PC-9 (cell line): ENCODE data around the gene CRELD1. TPM values are rescaled to one million over a fixed set of nuclear protein-coding genes. Genes with fewer than 3 reads are reported as not detected.

Source experiments
- BruUV-seq: library from RNA; stranded (reverse); fragments of 400-500 nt; replicated peaks from 2 replicates; lab custom pipeline; 2021; lab: Mats Ljungman, UMichigan
- CTCF ChIA-PET: fragments of 300-600 bp; sonication (Branson Sonifier 250); formaldehyde crosslinking; loops from one replicate; lab custom pipeline; 2022; ENCODE audit warnings: antibody characterized with exemption; lab: Charles Lee
- POLR2A ChIA-PET: fragments of 300-600 bp; sonication (Branson Sonifier 250); formaldehyde crosslinking; loops from one replicate; lab custom pipeline; 2022; ENCODE audit warnings: antibody characterized with exemption; ENCODE audit not compliant: unreplicated experiment; lab: Charles Lee
- DNase-seq, 2 experiments: peaks; one replicate each; pipeline versions ENCODE4 v3.0.0 to v3.0.0-alpha.2; 2015 to 2022; ENCODE audit warnings: mixed read lengths in 1 of 2
- H2AFZ ChIP-seq: fragments of 200-600 bp; sonication (generic); 2 replicates; pipeline ENCODE4 v1.8.1; 2017; ENCODE audit warnings: antibody characterized with exemption
- H3F3A ChIP-seq: fragments of 200-600 bp; sonication (generic); 2 replicates; pipeline ENCODE4 v1.8.1; 2017; ENCODE audit warnings: antibody characterized with exemption, mild to moderate bottlenecking, low read depth; ENCODE audit not compliant: insufficient read depth
- H3K27ac ChIP-seq: fragments of 200-600 bp; sonication (generic); 2 replicates; pipeline ENCODE4 v1.6.1; 2016; ENCODE audit warnings: mixed run types
- H3K27me3 ChIP-seq: fragments of 200-600 bp; sonication (generic); 2 replicates; pipeline ENCODE4 v1.6.1; 2016; ENCODE audit warnings: low read depth, mixed run types; ENCODE audit not compliant: insufficient read depth
- H3K36me3 ChIP-seq: fragments of 200-600 bp; sonication (generic); 2 replicates; pipeline ENCODE4 v1.6.1; 2016; ENCODE audit warnings: low read depth, mixed run types
- H3K4me1 ChIP-seq: fragments of 200-600 bp; sonication (generic); replicated peaks from 2 replicates; pipeline ENCODE4 v1.6.1; 2016; ENCODE audit warnings: mixed run types; ENCODE audit not compliant: insufficient read depth
- H3K4me2 ChIP-seq: fragments of 200-600 bp; sonication (generic); 2 replicates; pipeline ENCODE4 v1.6.1; 2017; ENCODE audit warnings: mixed run types
- H3K4me3 ChIP-seq: fragments of 200-600 bp; sonication (generic); 2 replicates; pipeline ENCODE4 v1.6.1; 2016; ENCODE audit warnings: mixed run types
- H3K79me2 ChIP-seq: fragments of 200-600 bp; sonication (generic); 2 replicates; pipeline ENCODE4 v1.6.1; 2017; ENCODE audit warnings: low read depth, mixed run types
- H3K9me2 ChIP-seq: fragments of 200-600 bp; sonication (generic); 2 replicates; pipeline ENCODE4 v1.8.1; 2017; ENCODE audit warnings: mild to moderate bottlenecking; ENCODE audit not compliant: insufficient read depth
- H3K9me3 ChIP-seq: fragments of 200-600 bp; sonication (generic); 2 replicates; pipeline ENCODE4 v1.8.1; 2016; ENCODE audit warnings: low read depth; ENCODE audit not compliant: insufficient read depth
- H4K20me1 ChIP-seq: fragments of 200-600 bp; sonication (generic); 2 replicates; pipeline ENCODE4 v1.8.1; 2017; ENCODE audit not compliant: insufficient read depth
- CTCF ChIP-seq: fragments of 200-600 bp; sonication (generic); conservative IDR thresholded peaks from 2 replicates; pipeline ENCODE4 v1.6.1; 2017; ENCODE audit warnings: mixed run types, antibody characterized with exemption, mild to moderate bottlenecking, moderate library complexity
- EZH2 ChIP-seq: fragments of 200-600 bp; sonication (generic); IDR thresholded peaks from 2 replicates; pipeline ENCODE4 v1.8.0; 2017; ENCODE audit warnings: antibody characterized with exemption, low read depth
- intact Hi-C: fragments of 100-400 bp; cut with micrococcal nuclease; formaldehyde crosslinking; loops from one replicate; pipeline ENCODE4 v1.10.0; 2022; ENCODE audit not compliant: unreplicated experiment
- total RNA-seq: library from RNA; stranded (reverse); gene quantifications from 2 replicates; pipeline ENCODE4 v1.2.3, GENCODE V29; 2021

Gene CRELD1
- total RNA-seq, 1 experiment from 2014 or later, result 30.7 TPM

DNA sequence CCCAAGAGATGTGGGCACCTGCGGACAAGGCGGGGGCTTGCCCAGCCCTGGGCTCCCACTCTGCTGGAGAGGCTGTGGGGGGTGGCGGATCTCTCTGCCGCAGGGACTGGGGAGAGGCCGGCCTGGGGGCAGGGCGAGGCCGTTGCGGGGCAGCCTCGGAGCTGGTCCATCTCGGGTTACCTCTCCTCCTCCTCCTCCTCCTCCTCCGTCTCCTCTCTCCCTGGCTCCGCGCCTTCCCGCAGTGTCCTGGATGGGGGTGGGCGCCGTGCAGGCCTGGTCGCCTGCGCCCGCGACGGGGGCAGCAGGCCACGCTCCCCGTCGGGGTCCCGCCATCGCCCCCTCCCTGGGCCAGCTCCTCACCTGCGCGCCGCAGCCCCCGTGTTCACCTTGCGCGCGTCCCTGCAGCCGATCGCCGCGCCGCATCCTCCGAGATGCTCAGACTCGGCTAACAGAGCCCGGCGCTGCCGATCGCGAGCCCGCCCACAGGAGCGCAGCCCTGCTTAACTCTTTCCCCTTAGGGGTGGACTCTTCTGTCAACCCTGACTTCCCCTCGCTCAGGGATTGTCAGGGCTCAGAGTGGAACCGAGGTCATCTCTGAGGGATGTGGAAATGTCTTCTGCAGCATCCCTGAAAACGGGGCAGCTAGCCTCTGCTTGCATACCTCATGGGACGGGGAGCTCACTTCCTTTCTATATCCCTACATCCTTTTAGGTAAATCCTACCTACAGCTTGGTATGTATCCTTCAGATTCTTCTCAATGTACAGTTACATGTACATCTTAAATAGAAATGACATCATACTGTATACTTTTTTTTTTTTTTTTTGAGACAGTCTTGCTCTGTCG, 18.6 kb downstream of the CRELD1 start, which contains the start of gene PRRT3:
PRRT3 (minus strand) TSS at position 447 of the 844 bp plus-strand sequence. CDS start 2,293 bp downstream, outside the sequence.
- no peak within 1 kb of the TSS for H3K27ac ChIP-seq
- no peak within 1 kb of the TSS for H3K4me2 ChIP-seq
- no TSS peak for BruUV-seq
- peaks cover 12% of the 10 kb centered on the region; the same call in 1 of the 2 replicates for H3F3A ChIP-seq
- CTCF ChIA-PET, result no interaction called here
- peaks cover 21% of the 10 kb centered on the region for H3K4me1 ChIP-seq
- H3K9me3 ChIP-seq, result no peaks in the 10 kb centered on the region
- DNase-seq, result no peak
- POLR2A ChIA-PET, result no interaction called here
- intact Hi-C loops, result no loop called here
- H3K4me3 ChIP-seq, result no peak within 1 kb of the TSS
- H3K27me3 ChIP-seq, result no peaks in the 10 kb centered on the region
- H3K79me2 ChIP-seq, result peaks cover 6% of the 10 kb centered on the region; the same call in 1 of the 2 replicates
- TF ChIP-seq CTCF (no peak), EZH2 (no peak)
- no peaks in the 10 kb centered on the region for H3K9me2 ChIP-seq
- no peaks in the 10 kb centered on the region for H4K20me1 ChIP-seq
- no peak within 1 kb of the TSS for H2AFZ ChIP-seq
- H3K36me3 ChIP-seq, result no peaks in the 10 kb centered on the region

DNA sequence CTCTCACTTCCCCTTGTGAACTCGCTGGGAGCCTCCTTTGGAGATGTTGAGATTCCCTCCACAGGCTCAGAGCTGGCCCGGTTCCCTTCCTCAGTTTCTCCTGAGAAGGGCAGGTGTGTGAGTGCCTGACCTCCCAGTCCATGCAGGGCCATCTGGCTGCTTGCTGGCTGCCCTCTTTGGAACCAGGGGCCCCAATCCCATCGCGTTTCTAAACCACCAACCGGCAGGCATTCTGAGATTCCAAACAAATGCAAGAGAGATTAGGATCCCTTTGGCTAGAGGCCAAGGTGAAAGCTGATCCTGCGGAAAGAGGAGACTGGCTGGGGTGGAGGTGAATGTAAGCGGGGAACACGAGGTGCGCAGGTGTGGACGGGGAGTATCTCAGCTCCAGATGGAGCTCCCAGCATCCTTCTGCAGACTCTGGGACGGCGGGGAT, 21.5 kb downstream of the CRELD1 start:
- no peak overlapping the region for H3K4me2 ChIP-seq
- H3K27ac ChIP-seq, result 0 out of 2 replicates have a peak overlapping the region, but pooled peaks have one; percentile 6
- TF ChIP-seq EZH2 (no peak), CTCF (no peak)
- no peaks in the 10 kb centered on the region for H3K27me3 ChIP-seq
- H3K9me3 ChIP-seq, result no peaks in the 10 kb centered on the region
- H3F3A ChIP-seq, result peaks cover 18% of the 10 kb centered on the region; the same call in 1 of the 2 replicates
- H3K9me2 ChIP-seq, result no peaks in the 10 kb centered on the region
- CTCF ChIA-PET, result no interaction called here
- no peak for DNase-seq
- no peaks in the 10 kb centered on the region for H3K79me2 ChIP-seq
- POLR2A ChIA-PET, result no interaction called here
- peaks cover 14% of the 10 kb centered on the region for H3K4me1 ChIP-seq
- H4K20me1 ChIP-seq, result no peaks in the 10 kb centered on the region
- H2AFZ ChIP-seq, result no peak overlapping the region
- intact Hi-C loops, result no loop called here
- H3K36me3 ChIP-seq, result no peaks in the 10 kb centered on the region
- BruUV-seq, result no TSS peak
- no peak overlapping the region for H3K4me3 ChIP-seq

GRCh38 chr3:9955611-9956352, 22.1 kb downstream of the CRELD1 start:
- TF ChIP-seq EZH2, result no peak
- TF ChIP-seq CTCF, result no peak
- no peaks in the 10 kb centered on the region for H3K9me2 ChIP-seq
- no peaks in the 10 kb centered on the region for H3K79me2 ChIP-seq
- ChIA-PET POLR2A (no interaction called here), CTCF (no interaction called here)
- H3K27me3 ChIP-seq, result no peaks in the 10 kb centered on the region
- H2AFZ ChIP-seq, result no peak overlapping the region
- no peak overlapping the region for H3K4me3 ChIP-seq
- H3K4me2 ChIP-seq, result no peak overlapping the region
- BruUV-seq, result no TSS peak
- no peaks in the 10 kb centered on the region for H4K20me1 ChIP-seq
- peaks cover 14% of the 10 kb centered on the region for H3K4me1 ChIP-seq
- H3K9me3 ChIP-seq, result no peaks in the 10 kb centered on the region
- no peaks in the 10 kb centered on the region for H3K36me3 ChIP-seq
- H3F3A ChIP-seq, result peaks cover 25% of the 10 kb centered on the region; the same call in 1 of the 2 replicates
- no peak for DNase-seq
- intact Hi-C loops, result no loop called here
- H3K27ac ChIP-seq, result peak overlapping the region; percentile 6; the same call in 1 of the 2 replicates
